AG09309 (cell line): Measurements from ENCODE around the gene SARS1.
"Not testable (repeated sequence)": the region's sequence is repeated elsewhere in the genome, so short reads cannot be mapped to it uniquely, and the experiment has no call there.

Source experiments
- DNase-seq: peaks from one replicate; pipeline ENCODE4 v3.0.0-alpha.2; 2010; ENCODE audit warnings: low read depth
- H3K4me3 ChIP-seq: 2 replicates; pipeline ENCODE4 v1.5.1; 2011; ENCODE audit warnings: mild to moderate bottlenecking, low read depth, low read length, moderate library complexity; ENCODE audit not compliant: control insufficient read depth
- TF ChIP-seq, protein P1 (sequence below): IDR thresholded peaks from 2 replicates; pipeline ENCODE4 v1.5.1; 2011; ENCODE audit warnings: mild to moderate bottlenecking, low read depth, low read length, inconsistent platforms; ENCODE audit not compliant: insufficient read depth, control insufficient read depth; ENCODE audit errors: missing control alignments

The SARS1 gene

GRCh38 chr1:109281680-109282496, 68.2 kb downstream of the SARS1 start:
- peak overlapping the region; percentile 85 for H3K4me3 ChIP-seq
- TF ChIP-seq, protein P1, sequence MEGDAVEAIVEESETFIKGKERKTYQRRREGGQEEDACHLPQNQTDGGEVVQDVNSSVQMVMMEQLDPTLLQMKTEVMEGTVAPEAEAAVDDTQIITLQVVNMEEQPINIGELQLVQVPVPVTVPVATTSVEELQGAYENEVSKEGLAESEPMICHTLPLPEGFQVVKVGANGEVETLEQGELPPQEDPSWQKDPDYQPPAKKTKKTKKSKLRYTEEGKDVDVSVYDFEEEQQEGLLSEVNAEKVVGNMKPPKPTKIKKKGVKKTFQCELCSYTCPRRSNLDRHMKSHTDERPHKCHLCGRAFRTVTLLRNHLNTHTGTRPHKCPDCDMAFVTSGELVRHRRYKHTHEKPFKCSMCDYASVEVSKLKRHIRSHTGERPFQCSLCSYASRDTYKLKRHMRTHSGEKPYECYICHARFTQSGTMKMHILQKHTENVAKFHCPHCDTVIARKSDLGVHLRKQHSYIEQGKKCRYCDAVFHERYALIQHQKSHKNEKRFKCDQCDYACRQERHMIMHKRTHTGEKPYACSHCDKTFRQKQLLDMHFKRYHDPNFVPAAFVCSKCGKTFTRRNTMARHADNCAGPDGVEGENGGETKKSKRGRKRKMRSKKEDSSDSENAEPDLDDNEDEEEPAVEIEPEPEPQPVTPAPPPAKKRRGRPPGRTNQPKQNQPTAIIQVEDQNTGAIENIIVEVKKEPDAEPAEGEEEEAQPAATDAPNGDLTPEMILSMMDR = no peak
- DNase-seq = no peak

- no peak for DNase-seq
- H3K4me3 ChIP-seq = peak overlapping the region; percentile 85
- TF ChIP-seq, protein P1 = no peak
Observed at GRCh38 chr1:109282497-109282951, 68.8 kb downstream of the SARS1 start.

- peak within 1 kb of the TSS; percentile 85 for H3K4me3 ChIP-seq
- TF ChIP-seq, protein P1 = peak; percentile 81
- peak; percentile 83 for DNase-seq
Observed at GRCh38 chr1:109282952-109283747, 69.4 kb downstream of the SARS1 start, which contains the start of gene PSRC1. Gene PSRC1 (minus strand): TSS chr1:109283145.

DNA sequence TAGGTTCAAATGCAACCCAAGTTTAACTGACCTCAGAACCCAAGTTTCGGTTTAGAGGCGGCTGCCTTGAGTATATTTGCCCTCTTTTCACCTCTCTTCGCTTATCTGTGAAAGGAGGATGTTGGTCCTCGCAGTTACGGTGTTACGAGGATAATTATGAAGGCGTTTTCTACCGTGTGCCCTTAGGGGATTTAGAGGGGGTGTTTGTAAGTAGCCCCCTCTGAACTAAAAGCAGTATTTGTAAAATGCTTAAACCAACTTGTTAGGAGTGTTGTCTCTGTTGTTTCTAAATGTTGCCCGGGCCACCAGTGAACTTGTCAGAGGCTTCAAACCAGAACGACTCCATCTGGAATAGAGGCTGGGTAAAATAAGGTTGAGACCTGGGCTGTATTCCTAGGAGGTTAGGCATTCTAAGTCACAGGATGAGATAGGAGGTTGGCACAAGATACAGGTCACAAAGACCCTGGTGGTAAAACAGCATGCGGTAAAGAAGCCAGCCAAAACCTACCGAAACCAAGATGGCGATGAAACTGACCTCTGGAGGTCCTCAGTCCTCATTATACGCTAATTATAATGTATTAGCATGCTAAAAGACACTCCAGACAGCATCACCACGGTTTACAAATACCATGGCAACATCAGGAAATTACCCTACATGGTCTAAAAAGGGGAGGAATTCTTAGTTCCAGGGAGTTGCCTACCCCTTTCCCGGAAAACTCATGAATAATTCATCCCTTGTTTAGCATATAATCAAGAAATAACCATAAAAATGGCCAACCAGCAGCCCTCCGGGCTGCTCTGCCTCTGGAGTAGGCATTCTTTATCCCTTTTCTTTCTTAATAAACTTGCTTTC, 70.3 kb downstream of the SARS1 start:
- no peak for DNase-seq
- TF ChIP-seq, protein P1 = no peak
- H3K4me3 ChIP-seq = peak overlapping the region; percentile 85

- DNase-seq, H3K4me3 ChIP-seq: not testable (repeated sequence)
Observed at GRCh38 chr1:109286762-109287161, 73.0 kb downstream of the SARS1 start.
